Measurements from ENCODE around the gene ZNF236.

GRCh38 chr18:76886112-76886511 is 63.8 kb downstream of the ZNF236 start:
- TF ChIP-seq EHMT2 (IDR thresholded peaks at IDR 0.05; ENCODE audit: low read depth) (no peak), CBX8 (IDR thresholded peaks at IDR 0.05) (no peak), SREBF2 (IDR thresholded peaks at IDR 0.05) (no peak), POLR2AphosphoS2 (conservative IDR thresholded peaks at IDR 0.05; ENCODE audit: low read length) (no peak), RCOR1 (IDR thresholded peaks at IDR 0.05; ENCODE audit: low read depth, low read length) (no peak), POLR2A (IDR thresholded peaks at IDR 0.05; ENCODE audit: low read length) (no peak), CBX2 (IDR thresholded peaks at IDR 0.05; ENCODE audit: borderline replicate concordance, low read depth) (no peak), RAD21 (conservative IDR thresholded peaks at IDR 0.05 in 1 of 2, IDR thresholded peaks at IDR 0.05 in 1 of 2) (no peak), NR3C1 (IDR thresholded peaks at IDR 0.05) (no peak), PBX3 (IDR thresholded peaks at IDR 0.05) (no peak), BHLHE40 (IDR thresholded peaks at IDR 0.05; ENCODE audit: low read depth, low read length) (no peak)
- TF ChIP-seq, protein P1, sequence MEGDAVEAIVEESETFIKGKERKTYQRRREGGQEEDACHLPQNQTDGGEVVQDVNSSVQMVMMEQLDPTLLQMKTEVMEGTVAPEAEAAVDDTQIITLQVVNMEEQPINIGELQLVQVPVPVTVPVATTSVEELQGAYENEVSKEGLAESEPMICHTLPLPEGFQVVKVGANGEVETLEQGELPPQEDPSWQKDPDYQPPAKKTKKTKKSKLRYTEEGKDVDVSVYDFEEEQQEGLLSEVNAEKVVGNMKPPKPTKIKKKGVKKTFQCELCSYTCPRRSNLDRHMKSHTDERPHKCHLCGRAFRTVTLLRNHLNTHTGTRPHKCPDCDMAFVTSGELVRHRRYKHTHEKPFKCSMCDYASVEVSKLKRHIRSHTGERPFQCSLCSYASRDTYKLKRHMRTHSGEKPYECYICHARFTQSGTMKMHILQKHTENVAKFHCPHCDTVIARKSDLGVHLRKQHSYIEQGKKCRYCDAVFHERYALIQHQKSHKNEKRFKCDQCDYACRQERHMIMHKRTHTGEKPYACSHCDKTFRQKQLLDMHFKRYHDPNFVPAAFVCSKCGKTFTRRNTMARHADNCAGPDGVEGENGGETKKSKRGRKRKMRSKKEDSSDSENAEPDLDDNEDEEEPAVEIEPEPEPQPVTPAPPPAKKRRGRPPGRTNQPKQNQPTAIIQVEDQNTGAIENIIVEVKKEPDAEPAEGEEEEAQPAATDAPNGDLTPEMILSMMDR (IDR thresholded peaks at IDR 0.05): no peak
- TF ChIP-seq, protein P2, sequence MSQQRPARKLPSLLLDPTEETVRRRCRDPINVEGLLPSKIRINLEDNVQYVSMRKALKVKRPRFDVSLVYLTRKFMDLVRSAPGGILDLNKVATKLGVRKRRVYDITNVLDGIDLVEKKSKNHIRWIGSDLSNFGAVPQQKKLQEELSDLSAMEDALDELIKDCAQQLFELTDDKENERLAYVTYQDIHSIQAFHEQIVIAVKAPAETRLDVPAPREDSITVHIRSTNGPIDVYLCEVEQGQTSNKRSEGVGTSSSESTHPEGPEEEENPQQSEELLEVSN (IDR thresholded peaks at IDR 0.05; ENCODE audit: borderline replicate concordance, low read depth): no peak

All from A549 (cell line).